Placental epithelial cell (primary cell): ENCODE results near the gene MFSD6. TPM values are rescaled to one million over a fixed set of nuclear protein-coding genes. Genes with fewer than 3 reads are reported as not detected.

Experiments used
- total RNA-seq: library from RNA; depleted of rRNA; stranded (reverse); fragments of >200 nt; gene quantifications from 2 replicates; pipeline ENCODE4 v1.2.3, GENCODE V29; 2012

MFSD6 gene
- total RNA-seq = 3.1 and 15.4 TPM in 2 replicates

DNA sequence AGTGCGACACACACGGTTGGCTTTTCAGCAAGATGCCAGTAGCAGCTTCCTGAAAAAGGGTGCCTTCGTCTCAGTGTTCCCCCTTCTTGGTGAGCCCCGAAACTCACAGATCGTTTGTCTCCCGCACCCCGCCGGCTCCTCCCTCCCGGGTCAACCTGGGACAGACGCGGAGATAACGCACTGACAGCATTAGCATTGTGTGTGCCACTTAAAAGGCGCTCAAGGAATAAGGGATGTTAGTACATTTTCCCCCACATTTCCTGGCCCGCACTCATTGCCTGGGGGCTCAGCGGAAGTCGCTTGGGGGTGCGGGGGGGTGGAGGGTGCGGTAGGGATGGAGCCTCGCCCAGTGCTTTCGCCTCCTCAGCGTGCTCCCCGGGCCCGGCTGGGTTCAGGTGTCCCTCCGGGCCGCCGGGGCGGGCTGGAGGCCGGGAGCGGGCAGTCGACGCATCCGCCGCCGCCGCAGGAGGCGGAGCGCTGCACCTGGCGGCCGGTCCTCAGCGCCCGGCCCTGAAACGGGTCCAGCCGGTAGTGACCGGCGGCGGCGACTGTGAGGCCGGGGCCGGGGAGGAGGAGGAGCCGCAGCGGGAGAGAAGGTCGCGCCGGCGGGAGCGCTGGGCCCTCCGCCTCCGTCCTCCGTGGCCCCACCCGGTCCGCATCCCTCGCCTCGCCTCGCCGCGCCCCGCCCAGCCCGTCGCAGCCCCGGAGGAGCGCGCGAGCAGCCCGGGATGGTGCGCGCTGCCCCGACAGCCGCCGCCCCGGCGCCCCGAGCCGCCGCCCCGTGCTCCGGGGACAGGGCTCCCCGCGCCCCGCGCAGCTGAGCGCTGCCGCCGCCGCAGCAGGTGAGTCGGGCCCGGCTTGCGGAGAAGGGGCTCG is at the start of gene MFSD6:
Gene MFSD6, plus strand, starts transcription at position 694 of the 876 bp plus-strand sequence. CDS start 27,675 bp downstream, outside the sequence.

GRCh38 chr2:190534310-190535120 is 126.4 kb downstream of the MFSD6 start, which contains the start of gene NEMP2:
NEMP2 (minus strand) TSS chr2:190534722; CDS start chr2:190534655, 67 bp downstream.

Other genes with a start within 250 kb of the MFSD6 start
- 8.9 and 14.5 TPM in 2 replicates for gene HIBCH, start 88.5 kb upstream of the MFSD6 start, total RNA-seq
- 6.5 and 7.1 TPM in 2 replicates for gene INPP1, start 64.8 kb upstream of the MFSD6 start, total RNA-seq
- gene NEMP2, start 126.4 kb downstream of the MFSD6 start, total RNA-seq = 5.4 and 6.7 TPM in 2 replicates
- 29.4 and 43.2 TPM in 2 replicates for gene NAB1, start 240.7 kb downstream of the MFSD6 start, total RNA-seq